H9 (cell line): ENCODE data around the gene GPRC5A. TPM values are rescaled to one million over a fixed set of nuclear protein-coding genes. Genes with fewer than 3 reads are reported as not detected.
"Not testable (repeated sequence)": the region's sequence is repeated elsewhere in the genome, so short reads cannot be mapped to it uniquely, and the experiment has no call there.

Experiments
- DNase-seq: peaks from one replicate; pipeline ENCODE4 v3.0.0-alpha.2; 2017
- H2AFZ ChIP-seq: one replicate; pipeline ENCODE4 v1.6.1; 2013; ENCODE audit warnings: mild to moderate bottlenecking, low read length, control low read depth, moderate library complexity
- H2AK5ac ChIP-seq: 2 replicates; pipeline ENCODE4 v1.6.1; 2013; ENCODE audit warnings: low read length, control low read depth, mixed read lengths; ENCODE audit not compliant: insufficient read length
- H2BK120ac ChIP-seq: one replicate; pipeline ENCODE4 v1.6.1; 2013; ENCODE audit warnings: low read depth, mild to moderate bottlenecking, low read length, control low read depth, inconsistent platforms; ENCODE audit not compliant: poor library complexity, severe bottlenecking
- H2BK12ac ChIP-seq: 2 replicates; pipeline ENCODE4 v1.6.1; 2013; ENCODE audit warnings: low read length, control low read depth, mixed read lengths, low read depth; ENCODE audit not compliant: insufficient read length
- H2BK15ac ChIP-seq: 2 replicates; pipeline ENCODE4 v1.6.1; 2013; ENCODE audit warnings: low read depth, low read length, control low read depth
- H2BK20ac ChIP-seq: one replicate; pipeline ENCODE4 v1.6.1; 2013; ENCODE audit warnings: low read depth, mild to moderate bottlenecking, low read length, control low read depth, inconsistent platforms; ENCODE audit not compliant: poor library complexity, severe bottlenecking
- H2BK5ac ChIP-seq: 2 replicates; pipeline ENCODE4 v1.6.1; 2013; ENCODE audit warnings: low read length, control low read depth, mixed read lengths; ENCODE audit not compliant: insufficient read length
- H3K14ac ChIP-seq: 2 replicates; pipeline ENCODE4 v1.6.1; 2013; ENCODE audit warnings: low read length, control low read depth; ENCODE audit not compliant: insufficient read depth
- H3K18ac ChIP-seq: 2 replicates; pipeline ENCODE4 v1.6.1; 2013; ENCODE audit warnings: low read depth, mild to moderate bottlenecking, mixed read lengths, low read length, control low read depth; ENCODE audit not compliant: insufficient read length
- H3K23ac ChIP-seq: 2 replicates; pipeline ENCODE4 v1.6.1; 2013; ENCODE audit warnings: low read length, control low read depth, mixed read lengths, low read depth; ENCODE audit not compliant: insufficient read length
- H3K23me2 ChIP-seq: 2 replicates; pipeline ENCODE4 v1.6.1; 2013; ENCODE audit warnings: low read depth, mild to moderate bottlenecking, mixed read lengths, low read length, control low read depth; ENCODE audit not compliant: insufficient read length, poor library complexity, severe bottlenecking
- H3K27ac ChIP-seq: 2 replicates; pipeline ENCODE4 v1.5.1; 2013; ENCODE audit warnings: low read length, control low read depth, mixed read lengths, low read depth; ENCODE audit not compliant: insufficient read length
- H3K27me3 ChIP-seq: 2 replicates; pipeline ENCODE4 v1.6.1; 2013; ENCODE audit warnings: low read length, control low read depth, inconsistent platforms; ENCODE audit not compliant: insufficient read depth
- H3K4ac ChIP-seq: 2 replicates; pipeline ENCODE4 v1.6.1; 2013; ENCODE audit warnings: low read depth, mild to moderate bottlenecking, control low read depth, inconsistent platforms, low read length, moderate library complexity
- H3K4me1 ChIP-seq: 2 replicates; pipeline ENCODE4 v1.6.1; 2013; ENCODE audit warnings: low read length, control low read depth, inconsistent platforms; ENCODE audit not compliant: insufficient read depth
- H3K4me2 ChIP-seq: 2 replicates; pipeline ENCODE4 v1.6.1; 2013; ENCODE audit warnings: low read length, control low read depth, mixed read lengths; ENCODE audit not compliant: insufficient read length, insufficient read depth
- H3K56ac ChIP-seq: 2 replicates; pipeline ENCODE4 v1.6.1; 2013; ENCODE audit warnings: low read depth, mild to moderate bottlenecking, mixed read lengths, low read length, control low read depth; ENCODE audit not compliant: insufficient read length
- H3K79me1 ChIP-seq: 2 replicates; pipeline ENCODE4 v1.6.1; 2013; ENCODE audit warnings: low read depth, mild to moderate bottlenecking, moderate library complexity, low read length, control low read depth, inconsistent platforms; ENCODE audit not compliant: insufficient read depth, poor library complexity, severe bottlenecking
- H3K79me2 ChIP-seq: 2 replicates; pipeline ENCODE4 v1.6.1; 2013; ENCODE audit warnings: low read length, control low read depth, inconsistent platforms; ENCODE audit not compliant: insufficient read depth
- H3K9ac ChIP-seq: 2 replicates; pipeline ENCODE4 v1.6.1; 2013; ENCODE audit warnings: low read length, control low read depth, mixed read lengths; ENCODE audit not compliant: insufficient read length; ENCODE audit errors: extremely low read depth
- H3K9me3 ChIP-seq: one replicate; pipeline ENCODE4 v1.6.1; 2013; ENCODE audit warnings: low read depth, low read length, inconsistent platforms; ENCODE audit not compliant: control insufficient read depth
- H3T11ph ChIP-seq: one replicate; pipeline ENCODE4 v1.6.1; 2013; ENCODE audit warnings: mild to moderate bottlenecking, low read length, control low read depth, inconsistent platforms
- H4K20me1 ChIP-seq: one replicate; pipeline ENCODE4 v1.6.1; 2013; ENCODE audit not compliant: control insufficient read depth, insufficient read length, insufficient read depth
- H4K5ac ChIP-seq: 2 replicates; pipeline ENCODE4 v1.6.1; 2013; ENCODE audit warnings: low read depth, mild to moderate bottlenecking, mixed read lengths, low read length, control low read depth; ENCODE audit not compliant: insufficient read length
- H4K8ac ChIP-seq: replicated peaks from 2 replicates; pipeline ENCODE4 v1.6.1; 2013; ENCODE audit warnings: low read length, control low read depth, mixed read lengths, low read depth; ENCODE audit not compliant: insufficient read length
- H4K91ac ChIP-seq: 2 replicates; pipeline ENCODE4 v1.6.1; 2013; ENCODE audit warnings: low read depth, mild to moderate bottlenecking, moderate library complexity, mixed read lengths, low read length, control low read depth; ENCODE audit not compliant: insufficient read length
- H3K27ac Mint-ChIP-seq, 3 experiments: 2 replicates in 2 of 3; 3 replicates in 1 of 3; pipeline ENCODE4 v1.8.0; 2020 to 2021; ENCODE audit warnings: mixed read lengths in 3 of 3, mild to moderate bottlenecking in 1 of 3, moderate library complexity in 1 of 3
- H3K27me3 Mint-ChIP-seq: 2 replicates; pipeline ENCODE4 v1.8.0; 2021; ENCODE audit warnings: low read depth, mild to moderate bottlenecking, moderate library complexity, mixed read lengths
- H3K36me3 Mint-ChIP-seq, 3 experiments: 2 replicates in 2 of 3; 3 replicates in 1 of 3; pipeline ENCODE4 v1.8.0; 2020 to 2021; ENCODE audit warnings: low read depth in 3 of 3, mixed read lengths in 3 of 3; ENCODE audit not compliant: insufficient read depth in 1 of 3
- H3K4me1 Mint-ChIP-seq, 2 experiments: 2 replicates each; pipeline ENCODE4 v1.8.0; 2020; ENCODE audit warnings: mixed read lengths in 2 of 2
- H3K4me3 Mint-ChIP-seq, 2 experiments: 2 replicates in 1 of 2; 3 replicates in 1 of 2; pipeline ENCODE4 v1.8.0; 2020 to 2021; ENCODE audit warnings: mild to moderate bottlenecking in 2 of 2, mixed read lengths in 2 of 2, moderate library complexity in 1 of 2
- H3K9me3 Mint-ChIP-seq, 2 experiments: 2 replicates in 1 of 2; 3 replicates in 1 of 2; pipeline ENCODE4 v1.8.0; 2020; ENCODE audit warnings: mild to moderate bottlenecking in 2 of 2, mixed read lengths in 2 of 2, moderate library complexity in 1 of 2
- WGBS: extraction: QIAGEN DNeasy Blood & Tissue Kit; methylation state at CpG from one replicate; pipeline ENCODE4 v1.1.7; 2013; ENCODE audit warnings: missing lambda C conversion rate, low lambda C conversion rate, mixed read lengths; ENCODE audit not compliant: insufficient read length; ENCODE audit errors: extremely low coverage; 5-methylcytosine and 5-hydroxymethylcytosine counted together
- total RNA-seq: library from RNA; stranded (reverse); gene quantifications from 2 replicates; pipeline ENCODE4 v1.2.1, GENCODE V29; 2021
- TF ChIP-seq, protein P1 (sequence below): fragments of 200-600 bp; sonication (generic); conservative IDR thresholded peaks from 3 replicates; pipeline ENCODE4 v1.8.0; 2021; ENCODE audit warnings: antibody characterized with exemption, mild to moderate bottlenecking

GPRC5A gene
- total RNA-seq, 1 experiment from 2014 or later: 0.09 TPM

GRCh38 chr12:12874029-12874428, 17.3 kb upstream of the GPRC5A start:
- WGBS: no CpG with 5 or more reads among the region's 1 CpG
- Histone ChIP-seq H3K23ac (no peak overlapping the region), H2AK5ac (no peak overlapping the region), H3K4ac (no peak overlapping the region), H4K20me1 (no peaks in the 10 kb centered on the region), H3K56ac (no peak overlapping the region), H4K5ac (no peak overlapping the region), H4K8ac (no peak overlapping the region), H3K4me1 (peaks cover 13% of the 10 kb centered on the region; the same call in 1 of the 2 replicates), H3K27me3 (no peaks in the 10 kb centered on the region), H2BK5ac (no peak overlapping the region), H3K18ac (no peak overlapping the region), H3K27ac (no peak overlapping the region), H4K91ac (no peak overlapping the region), H3K9me3 (no peaks in the 10 kb centered on the region), H3T11ph (no peak overlapping the region), H3K79me1 (no peaks in the 10 kb centered on the region), H3K4me2 (no peak overlapping the region), H3K79me2 (no peaks in the 10 kb centered on the region), H2BK15ac (no peak overlapping the region), H3K9ac (no peak overlapping the region), H3K14ac (no peak overlapping the region), H2BK120ac (no peak overlapping the region), H2AFZ (no peak overlapping the region), H3K23me2 (no peaks in the 10 kb centered on the region), H2BK20ac (no peak overlapping the region), H2BK12ac (no peak overlapping the region)
- Mint-ChIP-seq H3K27ac (no peak overlapping the region), H3K36me3 (peaks cover 0 to 4% (median 0%) of the 10 kb centered on the region in 3 experiments; a peak in 3 of 7 replicates), H3K27me3 (no peaks in the 10 kb centered on the region; the same call in 1 of the 2 replicates), H3K4me1 (peaks cover 19 to 43% of the 10 kb centered on the region in 2 experiments), H3K9me3 (no peaks in the 10 kb centered on the region; a peak in 1 of 5 replicates), H3K4me3 (no peak overlapping the region)
- TF ChIP-seq, protein P1, sequence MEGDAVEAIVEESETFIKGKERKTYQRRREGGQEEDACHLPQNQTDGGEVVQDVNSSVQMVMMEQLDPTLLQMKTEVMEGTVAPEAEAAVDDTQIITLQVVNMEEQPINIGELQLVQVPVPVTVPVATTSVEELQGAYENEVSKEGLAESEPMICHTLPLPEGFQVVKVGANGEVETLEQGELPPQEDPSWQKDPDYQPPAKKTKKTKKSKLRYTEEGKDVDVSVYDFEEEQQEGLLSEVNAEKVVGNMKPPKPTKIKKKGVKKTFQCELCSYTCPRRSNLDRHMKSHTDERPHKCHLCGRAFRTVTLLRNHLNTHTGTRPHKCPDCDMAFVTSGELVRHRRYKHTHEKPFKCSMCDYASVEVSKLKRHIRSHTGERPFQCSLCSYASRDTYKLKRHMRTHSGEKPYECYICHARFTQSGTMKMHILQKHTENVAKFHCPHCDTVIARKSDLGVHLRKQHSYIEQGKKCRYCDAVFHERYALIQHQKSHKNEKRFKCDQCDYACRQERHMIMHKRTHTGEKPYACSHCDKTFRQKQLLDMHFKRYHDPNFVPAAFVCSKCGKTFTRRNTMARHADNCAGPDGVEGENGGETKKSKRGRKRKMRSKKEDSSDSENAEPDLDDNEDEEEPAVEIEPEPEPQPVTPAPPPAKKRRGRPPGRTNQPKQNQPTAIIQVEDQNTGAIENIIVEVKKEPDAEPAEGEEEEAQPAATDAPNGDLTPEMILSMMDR: no peak
- no peak for DNase-seq

DNA sequence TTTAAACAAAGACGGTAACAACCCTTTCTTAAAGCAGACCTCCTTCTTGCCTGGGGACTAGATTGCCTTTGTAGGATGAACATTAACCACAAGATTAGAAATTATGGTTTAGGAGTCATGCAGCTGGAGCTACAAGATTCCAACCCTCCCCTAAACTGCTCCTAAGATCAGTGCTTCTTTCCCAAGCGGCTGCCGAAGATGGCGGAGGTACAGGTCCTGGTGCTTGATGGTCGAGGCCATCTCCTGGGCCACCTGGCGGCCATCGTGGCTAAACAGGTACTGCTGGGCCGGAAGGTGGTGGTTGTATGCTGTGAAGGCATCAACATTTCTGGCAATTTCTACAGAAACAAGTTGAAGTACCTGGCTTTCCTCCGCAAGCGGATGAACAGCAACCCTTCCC, 16.1 kb upstream of the GPRC5A start:
- H4K20me1 ChIP-seq, H3K79me1 ChIP-seq, H3K9ac ChIP-seq, H2BK12ac ChIP-seq, H3K9me3 ChIP-seq, H3T11ph ChIP-seq, DNase-seq, H3K18ac ChIP-seq, H3K79me2 ChIP-seq, H3K27me3 ChIP-seq, H3K56ac ChIP-seq, H2BK5ac ChIP-seq, H2BK20ac ChIP-seq, H4K5ac ChIP-seq, H2BK120ac ChIP-seq, H4K91ac ChIP-seq, H3K27me3 Mint-ChIP-seq, H3K27ac ChIP-seq, H3K4ac ChIP-seq, H3K27ac Mint-ChIP-seq, H3K23me2 ChIP-seq, H3K14ac ChIP-seq, H2AK5ac ChIP-seq, H2AFZ ChIP-seq, H3K4me3 Mint-ChIP-seq, H3K36me3 Mint-ChIP-seq, H3K4me2 ChIP-seq, H4K8ac ChIP-seq, H3K9me3 Mint-ChIP-seq, H2BK15ac ChIP-seq, H3K23ac ChIP-seq: not testable (repeated sequence)
- H3K4me1 Mint-ChIP-seq: peaks cover 19 to 42% of the 10 kb centered on the region in 2 experiments
- H3K4me1 ChIP-seq: peaks cover 13% of the 10 kb centered on the region; the same call in 1 of the 2 replicates
- WGBS: no CpG with 5 or more reads among the region's 10 CpGs
